Panc1 (cell line): ENCODE measurements around the gene ESR2.

Source experiments
- POLR2AphosphoS5 ChIP-seq: IDR thresholded peaks from 2 replicates; pipeline ENCODE4 v1.6.1; 2012; ENCODE audit warnings: mild to moderate bottlenecking, low read depth, low read length, moderate library complexity
- SIN3A ChIP-seq: IDR thresholded peaks from 2 replicates; pipeline ENCODE4 v1.6.1; 2012; ENCODE audit warnings: low read depth, mild to moderate bottlenecking, low read length, moderate library complexity, borderline replicate concordance; ENCODE audit not compliant: insufficient read depth
- TCF7L2 ChIP-seq: IDR thresholded peaks from 2 replicates; pipeline ENCODE4 v1.6.1; 2011; ENCODE audit warnings: mild to moderate bottlenecking, low read depth, low read length, inconsistent platforms
- TF ChIP-seq, protein P1 (sequence below): fragments of 450-650 bp; IDR thresholded peaks from 2 replicates; pipeline ENCODE4 v1.5.1; 2017; ENCODE audit warnings: mild to moderate bottlenecking

DNA sequence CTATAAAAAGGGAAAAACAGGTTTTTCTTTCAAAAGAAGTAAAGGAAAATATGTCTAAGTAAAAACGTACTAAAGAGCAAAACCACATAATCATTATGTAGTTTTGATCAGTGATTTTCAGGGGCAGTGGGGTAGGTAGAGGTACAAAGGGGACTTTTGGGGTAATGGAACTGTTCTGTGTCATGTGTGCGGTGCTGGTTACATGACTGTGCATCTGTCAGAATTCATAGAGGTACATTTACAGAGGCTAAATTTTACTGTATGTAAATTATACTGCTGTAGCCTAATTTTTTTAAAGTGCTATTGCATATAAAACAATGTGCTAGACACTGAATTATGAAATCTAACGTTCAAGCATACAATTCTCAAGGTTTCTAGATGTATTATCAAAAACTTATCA, 2.0 kb downstream of the ESR2 start:
- no peak for TF ChIP-seq POLR2AphosphoS5
- TF ChIP-seq, protein P1, sequence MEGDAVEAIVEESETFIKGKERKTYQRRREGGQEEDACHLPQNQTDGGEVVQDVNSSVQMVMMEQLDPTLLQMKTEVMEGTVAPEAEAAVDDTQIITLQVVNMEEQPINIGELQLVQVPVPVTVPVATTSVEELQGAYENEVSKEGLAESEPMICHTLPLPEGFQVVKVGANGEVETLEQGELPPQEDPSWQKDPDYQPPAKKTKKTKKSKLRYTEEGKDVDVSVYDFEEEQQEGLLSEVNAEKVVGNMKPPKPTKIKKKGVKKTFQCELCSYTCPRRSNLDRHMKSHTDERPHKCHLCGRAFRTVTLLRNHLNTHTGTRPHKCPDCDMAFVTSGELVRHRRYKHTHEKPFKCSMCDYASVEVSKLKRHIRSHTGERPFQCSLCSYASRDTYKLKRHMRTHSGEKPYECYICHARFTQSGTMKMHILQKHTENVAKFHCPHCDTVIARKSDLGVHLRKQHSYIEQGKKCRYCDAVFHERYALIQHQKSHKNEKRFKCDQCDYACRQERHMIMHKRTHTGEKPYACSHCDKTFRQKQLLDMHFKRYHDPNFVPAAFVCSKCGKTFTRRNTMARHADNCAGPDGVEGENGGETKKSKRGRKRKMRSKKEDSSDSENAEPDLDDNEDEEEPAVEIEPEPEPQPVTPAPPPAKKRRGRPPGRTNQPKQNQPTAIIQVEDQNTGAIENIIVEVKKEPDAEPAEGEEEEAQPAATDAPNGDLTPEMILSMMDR: no peak
- no peak for TF ChIP-seq SIN3A
- no peak for TF ChIP-seq TCF7L2
